T-helper 2 cell treated with Interferon-gamma antibody and Interleukin-4, amounts not matched to agents 5 μg/mL and 100 μg/mL, for 36 hours (primary cell): ENCODE measurements around the gene BRD4.

Source experiments
- DNase-seq: peaks from one replicate; pipeline ENCODE4 v3.0.0; 2021; ENCODE audit warnings: low spot score
- H3K27ac Mint-ChIP-seq: one replicate; pipeline ENCODE4 v1.8.0; 2021; ENCODE audit warnings: mild to moderate bottlenecking, mixed read lengths
- H3K27me3 Mint-ChIP-seq: one replicate; pipeline ENCODE4 v1.8.0; 2021; ENCODE audit warnings: low read depth, mixed read lengths
- H3K36me3 Mint-ChIP-seq: one replicate; pipeline ENCODE4 v1.8.0; 2021; ENCODE audit warnings: low read depth, mixed read lengths
- H3K4me1 Mint-ChIP-seq: one replicate; pipeline ENCODE4 v1.8.0; 2021; ENCODE audit warnings: low read depth, mixed read lengths
- H3K4me3 Mint-ChIP-seq: one replicate; pipeline ENCODE4 v1.8.0; 2022; ENCODE audit warnings: mild to moderate bottlenecking, moderate library complexity, mixed read lengths
- H3K9me3 Mint-ChIP-seq: one replicate; pipeline ENCODE4 v1.8.0; 2021; ENCODE audit warnings: mixed read lengths

Gene BRD4

DNA sequence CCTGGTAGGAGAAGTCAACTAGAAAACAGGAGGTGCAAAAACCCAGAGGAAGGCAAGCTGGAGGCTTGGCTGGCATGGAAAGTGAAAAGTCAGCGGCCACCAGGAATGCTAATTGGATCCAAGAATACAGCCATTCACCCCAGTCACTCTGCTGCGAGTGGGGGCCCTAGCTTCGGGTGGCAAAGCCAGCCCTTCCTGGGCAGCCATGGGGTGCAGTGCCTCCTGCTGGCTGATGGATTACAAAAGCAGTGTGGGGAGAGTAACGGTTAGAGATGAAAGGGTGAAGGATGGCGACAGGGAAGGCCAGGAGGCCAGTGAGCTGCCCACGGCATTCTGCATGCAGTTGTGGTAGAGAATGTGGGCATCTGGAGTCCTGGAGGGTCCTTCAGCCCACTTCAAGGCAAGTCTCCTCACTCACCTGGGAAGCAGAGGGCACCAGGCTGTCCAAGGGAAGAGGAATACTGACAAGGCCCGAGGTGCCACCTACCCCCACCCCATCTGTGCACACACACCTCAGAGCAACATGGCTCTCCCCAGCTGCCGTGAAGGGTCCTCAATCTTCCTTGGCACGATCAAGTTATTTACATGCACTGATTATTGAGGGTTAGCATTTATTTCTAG is 79.8 kb downstream of the BRD4 start:
- Mint-ChIP-seq H3K4me3 (no peak overlapping the region), H3K9me3 (no peaks in the 10 kb centered on the region), H3K27ac (no peak overlapping the region), H3K4me1 (peaks cover 2% of the 10 kb centered on the region), H3K27me3 (no peaks in the 10 kb centered on the region), H3K36me3 (peaks cover 51% of the 10 kb centered on the region)
- DNase-seq, result no peak

DNA sequence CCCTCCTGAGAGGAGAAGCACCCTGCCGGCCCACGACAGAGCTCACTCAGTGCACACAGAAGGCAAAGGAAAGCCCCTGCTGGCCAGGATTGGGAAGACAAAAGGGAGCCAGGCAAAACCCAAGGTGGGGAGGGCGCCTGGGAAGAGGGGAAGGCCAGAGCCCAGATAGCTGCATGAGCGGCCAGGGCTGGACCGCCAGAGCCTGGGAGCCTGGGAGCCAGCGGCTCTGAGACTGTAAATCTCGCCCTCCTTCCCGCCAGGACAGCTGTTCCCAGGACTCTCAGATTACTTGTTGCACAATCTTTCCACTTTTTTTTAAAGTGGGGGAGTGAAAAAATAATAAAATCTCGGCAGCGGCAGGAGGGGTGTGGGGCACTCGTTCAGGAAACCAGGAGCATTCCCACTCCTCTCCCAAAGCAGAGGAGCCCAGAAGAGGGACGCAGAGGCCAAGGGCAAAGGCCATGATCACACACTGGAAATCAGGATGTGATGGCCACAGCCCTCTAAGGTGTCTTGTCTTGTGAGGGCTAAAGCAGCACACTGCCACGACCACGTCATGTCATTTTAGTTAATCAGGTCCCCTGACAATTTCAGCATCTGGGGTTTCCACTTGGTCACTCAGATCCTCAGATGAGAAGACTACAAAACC is 80.5 kb downstream of the BRD4 start:
- no peaks in the 10 kb centered on the region for H3K9me3 Mint-ChIP-seq
- H3K27me3 Mint-ChIP-seq, result no peaks in the 10 kb centered on the region
- DNase-seq, result no peak
- H3K4me3 Mint-ChIP-seq, result no peak overlapping the region
- peaks cover 2% of the 10 kb centered on the region for H3K4me1 Mint-ChIP-seq
- no peak overlapping the region for H3K27ac Mint-ChIP-seq
- peaks cover 46% of the 10 kb centered on the region for H3K36me3 Mint-ChIP-seq

DNA sequence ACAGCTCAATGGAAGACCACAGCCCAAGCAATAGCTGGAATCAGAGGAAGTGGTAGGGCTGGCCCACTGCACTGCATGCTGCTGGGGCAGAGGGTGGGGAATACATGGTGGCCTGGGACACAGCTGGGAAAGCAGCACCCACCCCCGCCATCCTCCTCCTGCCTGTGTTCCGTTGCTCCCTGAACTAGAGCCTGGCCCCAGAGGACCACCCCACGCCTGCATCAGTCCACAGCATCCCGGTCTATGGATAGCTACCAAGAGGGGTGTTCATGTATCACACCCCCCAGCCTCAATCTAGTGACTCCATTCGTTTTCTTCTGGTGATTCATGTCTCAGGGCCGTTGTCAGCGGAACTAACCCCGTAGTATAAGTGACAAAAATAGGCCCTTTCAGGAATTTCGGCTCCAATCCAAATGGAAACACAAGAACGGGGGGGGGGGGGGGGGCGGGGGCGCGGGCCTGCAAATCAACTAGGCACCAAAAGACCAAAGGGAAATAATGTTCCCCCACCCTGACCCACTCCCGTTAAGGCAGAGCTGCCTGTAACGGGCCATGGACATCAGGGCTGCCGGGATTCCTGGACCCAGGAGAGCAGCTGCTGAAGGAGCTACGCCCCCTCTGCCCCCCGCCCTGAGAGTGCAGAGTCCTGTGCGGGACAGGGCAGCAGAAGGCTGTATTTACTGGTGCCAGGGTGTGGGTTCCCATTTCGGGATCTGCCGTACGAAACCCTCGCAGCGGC is 81.2 kb downstream of the BRD4 start:
- Mint-ChIP-seq H3K9me3 (no peaks in the 10 kb centered on the region), H3K36me3 (peaks cover 47% of the 10 kb centered on the region), H3K27ac (no peak overlapping the region), H3K4me3 (no peak overlapping the region), H3K4me1 (peaks cover 2% of the 10 kb centered on the region), H3K27me3 (no peaks in the 10 kb centered on the region)
- no peak for DNase-seq

DNA sequence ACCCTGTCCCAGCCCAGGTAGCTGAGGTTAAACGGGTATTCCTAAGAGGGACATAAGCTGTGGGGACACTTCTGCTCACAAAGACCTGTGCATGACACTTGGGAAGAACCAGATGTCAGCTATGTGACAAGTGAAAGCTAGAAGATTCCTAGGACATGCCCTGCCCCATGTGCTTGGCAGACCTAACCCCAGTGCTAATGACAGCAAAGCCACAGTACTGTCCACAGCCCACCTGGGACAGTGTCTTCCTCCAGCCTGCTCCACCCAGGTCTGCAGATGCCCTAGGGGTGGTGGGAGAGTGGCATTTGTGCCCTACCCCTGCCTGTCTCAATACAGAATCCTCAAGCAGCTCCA is 81.7 kb downstream of the BRD4 start:
- DNase-seq, result no peak
- no peaks in the 10 kb centered on the region for H3K4me1 Mint-ChIP-seq
- H3K27ac Mint-ChIP-seq, result no peak overlapping the region
- H3K27me3 Mint-ChIP-seq, result no peaks in the 10 kb centered on the region
- H3K36me3 Mint-ChIP-seq, result peaks cover 46% of the 10 kb centered on the region
- H3K9me3 Mint-ChIP-seq, result no peaks in the 10 kb centered on the region
- no peak overlapping the region for H3K4me3 Mint-ChIP-seq

DNA sequence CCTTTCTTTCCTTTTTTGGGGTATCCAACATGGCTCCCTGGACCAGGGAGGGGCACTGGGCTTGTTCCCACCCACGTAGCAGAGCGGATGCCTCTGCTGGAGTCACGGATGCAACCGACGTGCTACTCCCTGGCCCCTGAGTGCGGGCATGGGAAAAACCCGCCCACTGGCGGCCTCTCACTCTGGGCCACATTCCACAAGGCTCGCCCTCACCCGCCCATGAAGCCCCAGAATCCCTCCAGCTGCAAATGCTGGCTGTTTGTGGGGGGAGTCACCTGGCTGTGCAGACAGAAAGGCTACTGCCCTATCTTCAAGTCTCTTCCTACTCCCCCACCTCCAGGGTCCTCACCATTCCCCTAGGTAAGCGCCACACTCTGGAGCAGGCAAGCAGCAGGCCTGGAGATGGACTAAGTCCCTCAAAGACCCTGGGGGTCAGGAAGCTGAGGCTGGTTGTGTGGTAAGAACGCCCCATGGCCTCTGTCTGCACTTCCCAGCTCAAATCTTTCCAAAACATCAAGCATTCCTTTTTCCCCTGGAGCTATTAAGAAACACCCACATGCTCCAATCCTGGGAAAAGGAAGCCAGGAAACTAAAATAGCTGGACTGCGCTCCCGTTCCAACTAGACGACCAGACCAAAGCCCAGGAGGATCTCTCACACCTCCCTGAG is 82.2 kb downstream of the BRD4 start:
- no peak for DNase-seq
- Mint-ChIP-seq H3K9me3 (no peaks in the 10 kb centered on the region), H3K27me3 (no peaks in the 10 kb centered on the region), H3K4me1 (no peaks in the 10 kb centered on the region), H3K4me3 (no peak overlapping the region), H3K36me3 (peaks cover 42% of the 10 kb centered on the region), H3K27ac (no peak overlapping the region)

DNA sequence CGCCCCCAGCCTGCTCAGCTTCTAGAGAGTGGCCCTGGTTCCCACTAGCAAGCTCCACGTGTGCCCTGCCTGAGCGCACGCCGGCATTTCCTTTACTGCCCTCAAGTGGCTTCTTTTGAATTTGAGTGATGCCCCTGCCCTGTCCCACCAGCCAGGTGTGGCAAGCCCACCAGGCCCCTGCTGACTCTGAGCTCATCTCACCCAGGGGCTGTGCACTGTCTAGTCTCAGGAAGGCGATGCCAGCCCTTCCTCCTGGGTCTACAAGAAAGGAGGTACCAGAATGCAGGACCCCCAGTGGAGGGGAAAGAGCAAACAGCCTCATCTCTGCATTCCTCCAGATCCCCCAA is 82.8 kb downstream of the BRD4 start:
- no peaks in the 10 kb centered on the region for H3K27me3 Mint-ChIP-seq
- no peaks in the 10 kb centered on the region for H3K9me3 Mint-ChIP-seq
- H3K36me3 Mint-ChIP-seq, result peaks cover 42% of the 10 kb centered on the region
- DNase-seq, result no peak
- H3K27ac Mint-ChIP-seq, result no peak overlapping the region
- H3K4me1 Mint-ChIP-seq, result no peaks in the 10 kb centered on the region
- no peak overlapping the region for H3K4me3 Mint-ChIP-seq

DNA sequence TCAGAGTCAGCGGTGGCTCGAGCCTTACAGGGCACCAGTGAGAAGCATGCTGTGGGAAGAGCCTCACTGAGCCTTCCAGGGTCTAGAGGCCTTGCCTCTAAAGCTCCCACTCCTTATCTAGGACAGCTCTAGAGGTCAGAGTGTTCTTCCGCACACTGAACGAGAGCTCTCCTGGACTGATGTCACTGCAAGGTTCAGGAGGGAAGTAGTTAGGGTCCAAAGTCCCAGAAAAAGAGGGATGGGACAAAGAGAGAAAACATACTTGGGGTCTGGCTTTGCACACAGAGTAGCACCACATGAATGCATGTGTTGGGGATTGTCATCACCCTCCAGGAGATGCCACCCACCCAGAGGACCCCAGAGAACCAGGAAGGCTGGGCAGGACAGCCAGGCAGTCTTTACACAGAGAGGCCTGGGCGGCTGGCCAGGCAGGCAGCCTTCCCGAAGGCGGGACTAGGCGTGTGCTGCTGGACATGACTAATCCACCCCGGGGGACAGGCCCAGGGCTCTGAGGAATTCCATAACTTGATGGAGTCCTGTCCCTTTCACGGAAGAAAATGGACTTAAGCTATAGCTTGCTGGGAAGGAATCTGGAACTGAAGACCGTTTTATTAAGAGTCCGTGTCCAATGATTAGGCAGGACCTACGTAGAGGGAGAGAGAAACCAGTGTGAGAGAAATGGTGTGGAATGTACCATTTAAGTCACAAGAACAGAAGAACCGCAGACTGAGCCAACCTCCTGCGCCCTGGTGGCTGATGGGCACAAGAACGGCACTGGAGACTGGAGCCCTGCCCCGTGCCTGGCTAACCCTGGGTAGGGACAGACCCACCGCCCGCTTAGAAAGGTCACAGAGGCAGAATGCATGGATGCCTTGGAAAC is 83.5 kb downstream of the BRD4 start:
- no peaks in the 10 kb centered on the region for H3K27me3 Mint-ChIP-seq
- DNase-seq, result no peak
- no peak overlapping the region for H3K27ac Mint-ChIP-seq
- peaks cover 39% of the 10 kb centered on the region for H3K36me3 Mint-ChIP-seq
- H3K4me1 Mint-ChIP-seq, result no peaks in the 10 kb centered on the region
- H3K9me3 Mint-ChIP-seq, result no peaks in the 10 kb centered on the region
- H3K4me3 Mint-ChIP-seq, result no peak overlapping the region

DNA sequence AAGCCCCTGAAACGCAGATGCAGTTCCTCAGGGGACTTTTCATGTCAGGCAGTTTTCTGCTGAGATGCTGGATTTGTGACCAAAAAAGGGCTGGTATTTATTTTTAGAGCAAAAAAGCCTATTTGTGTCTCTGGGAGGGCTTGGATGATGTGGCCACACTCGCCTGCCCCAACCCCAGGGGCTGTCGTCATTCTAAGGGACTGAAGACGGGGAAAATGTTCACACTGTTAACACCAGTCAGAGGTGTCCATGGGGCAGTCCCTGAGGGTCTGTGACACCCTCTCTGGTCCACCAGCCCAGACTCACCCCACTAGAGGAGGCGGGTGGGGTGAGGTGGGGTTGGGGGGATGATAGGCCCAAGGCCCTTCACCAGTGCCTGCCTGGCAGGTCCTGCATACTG is 84.2 kb downstream of the BRD4 start:
- H3K4me1 Mint-ChIP-seq, result no peaks in the 10 kb centered on the region
- H3K27ac Mint-ChIP-seq, result no peak overlapping the region
- DNase-seq, result no peak
- H3K4me3 Mint-ChIP-seq, result no peak overlapping the region
- H3K36me3 Mint-ChIP-seq, result peaks cover 40% of the 10 kb centered on the region
- H3K27me3 Mint-ChIP-seq, result no peaks in the 10 kb centered on the region
- H3K9me3 Mint-ChIP-seq, result no peaks in the 10 kb centered on the region

DNA sequence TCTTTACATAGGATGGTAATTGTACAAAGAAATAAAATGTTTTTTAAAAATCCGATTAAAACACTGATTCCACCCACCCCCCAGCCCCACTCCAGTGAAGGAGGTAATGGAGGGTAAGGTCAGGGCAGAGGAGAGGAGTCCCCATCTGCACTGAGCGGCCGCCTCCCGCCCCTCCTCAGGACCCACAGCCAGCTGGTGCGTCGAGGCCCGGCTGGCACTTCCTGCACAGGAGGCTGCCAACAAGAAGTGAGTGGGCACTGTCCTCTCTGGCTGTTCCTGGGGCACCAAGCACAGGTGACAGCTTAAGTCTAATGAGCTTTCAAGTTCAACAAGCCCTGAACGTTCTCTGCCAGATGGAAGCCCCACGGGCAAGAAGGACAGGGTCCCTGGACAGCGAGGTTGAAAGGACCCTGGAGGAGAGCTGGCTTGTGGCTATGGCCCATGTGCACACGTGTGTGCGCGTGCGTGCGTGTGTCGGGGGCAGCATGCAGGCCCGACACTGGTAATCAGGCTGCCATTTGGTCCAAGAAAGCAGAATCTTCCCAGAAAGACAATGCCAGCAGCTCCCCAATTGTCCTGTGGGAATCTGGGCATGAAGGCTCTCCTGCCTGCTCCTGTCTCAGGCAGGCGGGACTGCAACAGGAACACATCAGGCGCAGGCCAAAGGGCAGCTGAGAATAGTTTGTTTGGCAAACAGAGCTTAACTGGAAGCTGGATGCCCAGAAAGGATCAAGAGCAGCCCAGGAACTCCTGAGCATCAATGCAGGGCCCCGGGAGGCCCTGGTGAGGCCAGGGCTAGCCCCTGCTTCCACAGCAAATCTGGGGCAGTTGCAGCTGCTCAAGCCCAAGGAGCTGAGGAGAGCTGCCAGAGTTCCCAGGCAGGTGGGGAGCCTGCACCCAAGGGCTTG is 85.0 kb downstream of the BRD4 start:
- H3K27ac Mint-ChIP-seq, result no peak overlapping the region
- H3K4me1 Mint-ChIP-seq, result no peaks in the 10 kb centered on the region
- peaks cover 38% of the 10 kb centered on the region for H3K36me3 Mint-ChIP-seq
- DNase-seq, result no peak
- H3K9me3 Mint-ChIP-seq, result no peaks in the 10 kb centered on the region
- no peaks in the 10 kb centered on the region for H3K27me3 Mint-ChIP-seq
- no peak overlapping the region for H3K4me3 Mint-ChIP-seq

DNA sequence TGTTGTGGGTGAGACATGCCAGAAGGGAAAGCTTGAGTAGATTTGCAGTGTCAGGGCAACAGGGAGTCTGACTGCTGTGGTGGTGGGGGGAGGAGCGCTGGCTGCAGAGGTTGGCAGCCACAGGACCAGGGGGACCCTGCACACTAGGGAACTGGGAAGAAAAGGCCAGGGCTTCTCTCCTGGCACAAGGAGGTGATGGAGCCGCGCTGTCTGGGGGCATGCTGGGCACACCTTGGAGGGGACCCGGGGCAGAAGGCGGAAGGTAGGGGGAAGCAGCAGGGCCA is 86.2 kb downstream of the BRD4 start:
- Mint-ChIP-seq H3K4me3 (no peak overlapping the region), H3K9me3 (no peaks in the 10 kb centered on the region), H3K36me3 (peaks cover 33% of the 10 kb centered on the region), H3K27me3 (no peaks in the 10 kb centered on the region), H3K27ac (peak overlapping the region; percentile 38), H3K4me1 (no peaks in the 10 kb centered on the region)
- DNase-seq, result no peak

DNA sequence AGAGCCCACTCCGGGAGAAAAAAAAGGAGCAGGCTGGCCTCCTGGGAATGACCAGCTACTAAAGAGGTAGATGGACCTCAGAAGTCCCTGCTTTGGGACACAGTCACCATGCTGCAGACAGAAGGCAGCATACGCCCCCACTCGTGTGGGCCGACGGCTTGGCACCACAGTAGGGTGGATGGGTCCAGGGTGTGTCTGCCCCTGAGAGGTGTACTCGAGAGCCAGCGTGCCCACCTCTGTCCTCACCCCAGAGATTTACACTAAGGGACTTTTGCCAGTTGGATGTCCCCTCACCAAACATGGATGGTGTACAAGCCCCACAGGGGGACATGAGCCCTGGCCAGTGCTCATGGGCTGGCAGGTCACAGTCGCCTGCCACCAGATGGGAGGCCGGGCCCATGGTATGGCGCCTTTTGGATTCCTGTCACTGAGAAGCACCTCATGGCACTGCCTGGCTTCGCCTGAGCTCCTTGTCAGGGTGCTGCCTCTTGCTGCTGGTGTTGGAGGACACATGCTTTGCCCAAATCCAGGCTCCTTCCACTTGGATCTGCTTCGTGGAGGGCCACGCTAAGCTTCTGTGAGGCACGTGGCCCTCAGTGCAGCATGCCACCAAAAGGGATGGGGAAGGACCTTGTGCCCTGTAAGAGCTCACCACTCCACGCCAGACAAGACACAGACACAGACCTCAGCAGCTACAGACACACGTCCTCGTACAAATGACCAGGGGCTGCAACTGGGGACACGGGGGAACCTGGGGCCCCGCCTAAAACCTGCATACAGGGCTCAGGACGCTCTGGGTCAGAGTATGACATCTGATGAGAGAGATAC is 86.8 kb downstream of the BRD4 start:
- H3K27me3 Mint-ChIP-seq, result no peaks in the 10 kb centered on the region
- no peak overlapping the region for H3K4me3 Mint-ChIP-seq
- H3K4me1 Mint-ChIP-seq, result no peaks in the 10 kb centered on the region
- H3K36me3 Mint-ChIP-seq, result peaks cover 33% of the 10 kb centered on the region
- H3K9me3 Mint-ChIP-seq, result no peaks in the 10 kb centered on the region
- peak overlapping the region; percentile 46 for H3K27ac Mint-ChIP-seq
- no peak for DNase-seq

DNA sequence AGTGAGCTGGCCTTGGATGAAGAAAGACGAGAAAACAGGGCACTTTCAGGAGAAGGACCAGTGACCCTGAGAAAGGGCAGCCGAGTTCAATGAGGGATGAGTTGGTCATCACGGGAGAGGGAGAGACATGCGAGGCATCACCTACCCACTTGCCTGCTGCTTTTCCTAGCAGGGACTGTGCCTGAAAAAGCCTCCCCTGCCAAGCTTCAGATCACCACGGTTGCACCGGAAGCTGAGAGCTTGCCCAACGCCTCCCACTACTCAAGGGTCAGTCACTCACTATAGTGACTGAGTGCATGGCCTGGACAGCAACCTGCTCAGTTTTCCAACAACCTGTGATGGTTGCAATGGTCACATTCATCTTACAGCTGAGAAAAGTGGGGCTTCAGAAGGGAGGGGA is 87.5 kb downstream of the BRD4 start:
- no peak for DNase-seq
- Mint-ChIP-seq H3K27ac (no peak overlapping the region), H3K4me1 (no peaks in the 10 kb centered on the region), H3K4me3 (no peak overlapping the region), H3K36me3 (peaks cover 34% of the 10 kb centered on the region), H3K27me3 (no peaks in the 10 kb centered on the region), H3K9me3 (no peaks in the 10 kb centered on the region)
